Islet precursor cell (in vitro differentiated cells): ENCODE results near the gene CCDC83.
"Not testable (repeated sequence)": the region's sequence is repeated elsewhere in the genome, so short reads cannot be mapped to it uniquely, and the experiment has no call there.

Experiments used
- DNase-seq: peaks from one replicate; pipeline ENCODE4 v3.0.0-alpha.2; 2018

CCDC83 gene

DNA sequence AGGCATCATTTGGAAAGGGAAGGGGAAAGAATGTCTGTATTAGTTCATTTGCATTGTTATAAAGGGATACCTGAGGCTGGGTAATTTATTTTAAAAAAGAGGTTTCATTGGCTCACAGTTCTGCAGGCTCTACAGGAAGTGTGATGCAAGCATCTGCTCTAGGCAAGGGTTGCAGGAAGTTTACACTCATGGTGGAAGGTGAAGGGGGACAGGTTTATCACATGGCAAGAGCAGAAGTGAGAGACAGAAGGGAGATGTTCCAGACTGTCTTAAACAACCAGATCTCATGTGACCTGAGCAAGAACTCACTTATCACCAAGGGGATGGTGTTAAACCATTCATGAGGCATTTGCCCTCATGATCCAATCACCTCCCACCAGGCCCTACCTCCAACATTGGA is 90.6 kb downstream of the CCDC83 start:
- DNase-seq: no peak

DNA sequence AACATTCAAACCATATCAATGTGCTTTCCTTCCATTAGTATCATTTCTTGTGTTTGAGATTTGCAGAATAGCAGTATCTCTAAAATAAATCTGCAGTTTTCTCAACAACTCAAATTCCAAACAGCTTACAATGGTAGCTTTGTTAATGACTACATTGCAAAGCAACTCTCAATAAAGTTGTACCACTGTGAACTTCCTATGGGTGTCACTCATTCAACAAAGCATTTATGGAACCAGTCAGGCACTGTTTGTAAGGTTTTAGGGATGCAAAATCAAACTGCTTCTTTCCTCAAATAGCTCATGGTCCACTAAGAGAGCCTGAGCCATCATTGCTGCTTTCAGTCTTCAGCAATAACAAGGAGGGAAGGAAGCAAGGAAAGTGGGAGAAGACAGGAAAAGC is 91.0 kb downstream of the CCDC83 start:
- no peak for DNase-seq

DNA sequence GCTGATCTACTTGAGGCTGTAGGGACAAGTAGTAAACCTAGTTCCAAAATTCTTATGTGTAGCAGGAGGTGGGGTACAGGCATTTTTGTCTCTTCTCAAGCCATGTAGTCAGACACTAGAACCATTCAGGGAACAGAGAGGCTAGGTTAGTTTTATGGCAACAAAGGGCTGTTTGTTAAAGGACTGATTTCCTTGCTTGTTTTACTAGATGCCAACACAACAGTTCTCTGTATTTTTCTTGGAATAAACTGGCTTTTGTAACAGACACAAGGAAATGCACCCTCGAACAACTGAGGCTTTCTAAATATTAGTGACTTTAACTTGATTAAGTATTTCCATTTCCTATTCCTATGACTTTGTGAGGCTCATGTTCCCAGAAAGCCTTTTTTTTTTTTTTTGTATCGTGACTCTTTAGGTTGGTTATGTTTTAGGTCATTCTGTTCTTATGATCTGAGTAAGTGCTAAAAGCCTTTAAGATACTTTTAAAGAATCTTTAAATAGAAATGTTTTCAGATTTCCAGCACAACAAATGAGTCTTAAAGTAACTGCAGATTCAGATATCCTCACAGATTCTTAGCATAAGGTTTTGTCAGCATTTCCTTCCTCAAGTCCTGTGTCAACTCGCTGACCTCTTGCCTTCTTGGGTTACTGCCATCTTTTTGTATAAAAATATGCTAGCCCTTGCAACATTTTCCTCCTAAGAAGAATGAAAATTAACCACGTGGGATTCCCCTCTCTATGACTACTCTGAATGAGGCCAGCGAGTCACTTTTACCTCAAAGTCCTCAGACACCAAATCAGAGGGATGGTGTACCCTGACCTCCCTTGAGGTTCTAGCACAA is 92.5 kb downstream of the CCDC83 start:
- DNase-seq: no peak

DNA sequence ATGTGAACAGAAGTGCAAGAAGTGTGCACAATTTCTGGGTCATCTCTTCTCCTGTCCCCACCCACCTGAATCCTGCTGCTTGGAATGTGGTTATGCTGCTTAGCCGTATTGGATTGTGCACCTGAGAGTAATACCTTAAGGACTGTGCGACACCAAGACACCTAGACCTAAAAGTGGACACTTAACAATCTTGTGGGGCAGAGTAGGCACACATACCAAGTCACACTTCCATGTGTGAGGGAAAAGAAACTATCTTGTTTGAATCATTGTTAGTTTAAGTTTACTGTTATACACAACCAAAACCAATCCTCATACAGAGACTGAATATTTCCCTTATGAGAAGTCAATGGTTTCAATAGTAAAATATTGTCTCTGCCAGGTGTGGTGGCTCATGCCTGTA is 93.7 kb downstream of the CCDC83 start:
- no peak for DNase-seq

DNA sequence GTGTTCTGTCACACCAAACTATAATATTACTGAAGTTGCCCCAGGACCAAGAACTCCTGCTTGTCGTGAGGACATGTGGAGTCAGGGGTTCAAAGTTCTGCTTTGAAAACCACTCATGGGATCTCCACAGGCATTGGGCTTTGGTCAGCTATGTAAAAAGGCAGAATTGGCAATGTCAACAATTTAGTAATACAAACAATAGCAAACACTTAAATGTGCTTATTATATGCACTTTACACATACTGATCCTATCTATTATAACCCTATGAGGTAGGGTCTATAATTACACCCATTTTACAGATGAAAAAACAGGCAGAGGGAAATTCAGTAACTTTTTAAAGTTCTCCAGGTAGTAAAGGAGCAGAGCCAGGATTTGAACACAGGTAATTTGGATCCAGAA is 94.6 kb downstream of the CCDC83 start:
- no peak for DNase-seq

DNA sequence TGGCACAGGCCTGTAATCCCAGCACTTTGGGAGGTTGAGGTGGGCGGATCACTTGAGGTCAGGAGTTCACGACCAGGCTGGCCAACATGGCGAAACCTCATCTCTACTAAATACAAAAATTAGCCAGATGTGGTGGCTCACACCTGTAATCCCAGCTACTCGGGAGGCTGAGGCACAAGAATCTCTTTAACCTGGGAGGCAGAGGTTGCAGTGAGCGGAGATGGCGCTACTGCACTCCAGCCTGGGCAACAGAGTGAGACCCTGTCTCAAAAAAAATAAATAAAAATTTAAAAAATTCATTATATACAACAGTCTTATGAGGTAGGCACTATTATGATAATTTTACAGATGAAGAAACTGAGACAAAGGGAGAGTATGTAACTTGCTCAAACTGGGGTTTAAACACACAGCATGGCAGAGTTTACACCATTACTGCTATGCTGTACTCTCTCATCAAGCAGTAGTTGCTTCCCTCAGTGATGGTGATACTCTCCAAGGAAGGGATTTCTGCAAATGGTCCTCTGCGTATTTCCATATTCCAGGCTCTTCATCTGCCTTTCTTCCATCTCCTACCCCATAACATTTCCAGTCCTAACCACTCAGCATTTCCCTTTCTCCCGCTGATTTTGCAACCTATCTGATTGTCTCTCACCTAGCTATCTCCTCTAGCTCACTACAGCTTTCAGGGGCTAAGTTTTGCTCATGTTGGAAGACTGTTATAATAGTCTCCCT is 95.3 kb downstream of the CCDC83 start:
- DNase-seq: no peak

DNA sequence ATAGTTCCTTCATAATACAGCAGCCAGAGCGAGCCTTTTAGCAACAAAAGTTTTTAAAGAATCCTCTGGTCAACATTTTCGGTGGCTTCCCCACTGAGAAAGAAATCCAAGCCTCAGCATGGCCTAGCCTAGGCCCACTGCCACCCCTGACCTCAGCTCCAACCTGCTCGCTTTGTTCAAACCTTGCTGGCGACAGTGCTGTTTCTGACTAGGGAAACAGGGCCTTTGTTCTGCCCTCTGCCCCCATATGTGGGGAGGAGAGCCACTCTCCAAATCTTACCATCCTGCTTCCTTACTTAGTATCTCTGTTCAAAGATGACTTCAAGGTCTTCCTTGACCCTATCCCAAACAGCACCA is 95.8 kb downstream of the CCDC83 start:
- no peak for DNase-seq

DNA sequence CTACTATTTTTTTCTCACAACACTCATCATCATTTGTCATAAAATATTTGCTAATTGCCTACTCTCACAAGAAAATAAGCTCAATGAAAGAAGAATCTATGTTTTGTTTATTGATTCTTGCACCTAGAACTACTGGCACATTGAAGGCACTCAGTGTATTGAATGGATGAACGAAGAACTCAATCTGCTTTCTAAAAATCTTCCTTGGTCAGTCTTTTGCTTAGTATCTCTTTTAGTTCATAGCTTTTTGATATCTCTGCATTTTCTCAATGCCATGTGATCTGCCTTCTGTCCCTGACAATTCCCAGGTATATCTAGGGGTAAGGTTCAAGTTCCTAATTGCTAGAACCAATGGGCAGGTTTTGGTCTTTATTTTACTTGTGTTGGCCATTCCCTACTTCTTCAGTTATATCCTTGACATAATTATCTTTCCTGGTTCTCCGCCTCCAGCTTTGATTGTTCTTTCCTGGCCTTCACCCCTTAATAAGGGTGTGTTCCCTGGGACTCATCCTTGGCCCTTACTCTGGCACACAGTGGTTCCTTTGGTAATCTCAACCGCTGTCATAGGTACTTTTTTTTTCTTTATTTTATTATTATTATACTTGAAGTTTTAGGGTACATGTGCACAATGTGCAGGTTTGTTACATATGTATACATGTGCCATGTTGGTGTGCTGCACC is 96.4 kb downstream of the CCDC83 start:
- no peak for DNase-seq

DNA sequence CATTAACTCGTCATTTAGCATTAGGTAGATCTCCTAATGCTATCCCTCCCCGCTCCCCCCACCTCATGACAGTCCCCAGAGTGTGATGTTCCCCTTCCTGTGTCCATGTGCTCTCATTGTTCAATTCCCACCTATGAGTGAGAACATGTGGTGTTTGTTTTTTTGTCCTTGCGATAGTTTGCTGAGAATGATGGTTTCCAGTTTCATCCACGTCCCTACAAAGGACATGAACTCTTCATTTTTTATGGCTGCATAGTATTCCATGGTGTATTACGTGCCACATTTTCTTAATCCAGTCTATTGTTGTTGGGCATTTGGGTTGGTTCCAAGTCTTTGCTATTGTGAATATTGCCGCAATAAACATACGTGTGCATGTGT is 96.9 kb downstream of the CCDC83 start:
- DNase-seq: not testable (repeated sequence)

DNA sequence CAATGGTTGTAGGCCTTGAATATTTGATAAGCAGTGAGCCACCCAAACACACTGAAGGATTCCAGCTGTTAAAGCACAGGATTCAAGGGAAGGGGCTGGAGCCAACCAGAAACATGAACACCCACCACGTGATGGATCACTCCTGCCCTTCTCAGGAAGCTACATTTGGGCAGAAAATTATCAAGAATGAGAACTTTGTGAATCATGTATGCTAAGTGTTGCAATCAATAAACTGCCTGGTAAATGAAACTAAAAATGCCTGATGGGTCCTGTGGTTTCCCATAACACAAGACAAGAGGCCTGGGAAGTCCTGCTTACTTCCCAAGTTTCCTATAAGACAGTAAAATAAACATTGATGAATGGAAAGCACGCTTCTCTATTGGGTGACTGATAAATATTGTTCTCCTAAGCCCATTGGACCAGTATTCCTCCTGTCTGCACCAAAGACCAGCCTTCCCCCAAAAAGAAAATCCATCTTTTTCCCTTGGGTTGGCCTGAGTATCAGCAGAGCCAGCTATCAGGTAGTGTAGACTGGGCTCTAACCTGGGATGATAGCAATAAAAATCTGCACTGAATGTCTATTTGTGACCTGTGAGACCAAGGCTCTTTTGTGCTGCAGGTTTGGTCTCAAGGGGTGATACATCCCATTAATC is 98.4 kb downstream of the CCDC83 start:
- DNase-seq: no peak

DNA sequence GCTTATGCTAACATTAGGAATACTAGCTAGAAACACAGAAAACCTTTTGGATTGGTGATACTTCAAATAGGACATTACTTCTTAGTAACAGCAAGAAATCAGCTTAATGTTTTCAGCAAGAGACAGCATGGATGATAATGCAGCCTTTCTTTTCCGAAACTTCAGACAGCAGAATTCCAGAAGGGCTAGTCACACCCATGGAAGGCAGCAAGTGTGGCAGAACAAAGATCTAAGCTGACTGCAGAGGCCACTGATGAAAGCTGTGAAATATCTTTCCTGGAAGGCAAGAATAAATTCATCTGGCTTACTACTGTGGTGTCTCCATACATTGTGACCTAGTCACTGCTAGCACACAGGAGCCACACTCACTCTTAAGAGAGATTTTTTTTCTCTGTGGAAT is 100.3 kb downstream of the CCDC83 start:
- peak; percentile 85 for DNase-seq

DNA sequence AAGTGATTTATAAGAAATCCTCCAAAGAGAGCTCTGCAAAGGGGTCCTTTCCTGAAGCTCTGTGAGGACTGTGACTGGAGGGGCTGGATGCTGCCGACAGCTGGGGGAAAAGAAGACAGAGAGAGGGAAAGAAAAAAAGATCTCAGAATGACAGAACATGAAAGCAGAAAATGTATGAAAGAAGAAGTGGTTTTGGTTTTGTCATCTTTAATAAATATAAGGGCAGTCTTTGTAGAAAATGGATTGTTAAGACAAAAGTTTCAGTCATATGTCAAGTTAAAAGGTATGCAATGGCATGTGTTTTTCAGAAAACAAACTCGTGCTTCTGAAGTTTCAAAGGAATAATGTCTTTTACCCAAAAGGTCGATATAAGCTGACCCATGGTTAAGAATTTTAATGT is 105.5 kb downstream of the CCDC83 start:
- DNase-seq: no peak

DNA sequence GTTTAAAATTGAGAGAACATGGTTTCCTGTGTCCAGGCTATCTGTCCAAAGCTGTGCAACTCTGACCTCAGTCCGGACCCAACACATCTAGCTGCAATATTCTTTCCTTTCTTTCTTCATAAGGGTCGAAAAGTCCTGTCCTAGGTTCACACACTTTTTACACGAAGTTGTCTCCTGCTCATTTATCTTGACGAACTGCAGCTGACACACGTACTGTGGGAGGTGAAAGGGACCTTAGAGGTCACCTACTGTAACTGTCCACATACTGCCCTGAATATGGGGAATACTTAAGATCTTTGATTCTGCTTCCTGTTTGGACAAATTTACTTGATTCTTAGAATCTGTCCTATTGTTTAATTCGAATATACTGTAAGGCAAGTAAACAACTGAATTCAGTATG is 105.9 kb downstream of the CCDC83 start:
- DNase-seq: no peak

DNA sequence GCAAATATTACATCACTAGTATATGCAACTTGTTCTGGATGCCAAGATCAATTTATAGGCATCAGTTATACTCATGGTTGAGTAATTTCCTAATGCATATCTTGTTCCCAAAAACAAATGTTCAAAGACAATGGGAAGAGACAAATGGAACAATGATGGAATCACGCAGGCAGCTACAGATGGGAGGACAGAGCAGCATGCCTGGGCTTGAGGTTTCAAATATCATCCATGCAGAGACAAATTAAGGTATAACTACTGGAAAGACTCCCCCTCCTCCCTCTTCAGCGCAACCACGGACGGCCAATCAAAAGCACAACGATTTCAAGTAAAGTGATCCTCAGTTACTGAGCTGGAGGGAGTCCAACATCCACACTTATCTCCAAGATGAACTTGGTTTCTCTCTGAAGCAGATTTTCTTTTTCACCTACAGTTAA is 106.8 kb downstream of the CCDC83 start:
- no peak for DNase-seq

DNA sequence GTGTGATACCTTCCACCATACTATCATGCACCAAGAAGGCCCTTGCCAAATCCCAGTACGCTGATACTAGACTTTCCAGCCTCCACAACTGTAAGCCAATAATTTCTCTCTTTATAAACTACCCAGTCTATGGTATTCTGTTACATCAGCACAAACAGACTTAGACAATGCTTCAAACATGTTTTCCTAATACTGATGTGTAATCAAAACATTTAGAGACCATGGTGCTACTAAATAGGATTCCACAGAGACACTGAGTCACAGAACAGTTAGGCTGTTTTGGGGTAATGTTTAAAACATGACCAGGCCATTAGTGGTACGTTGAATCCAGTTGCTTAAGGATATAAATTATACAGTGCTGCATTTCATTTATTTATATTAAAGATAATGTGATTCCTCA is 110.0 kb downstream of the CCDC83 start:
- DNase-seq: no peak

DNA sequence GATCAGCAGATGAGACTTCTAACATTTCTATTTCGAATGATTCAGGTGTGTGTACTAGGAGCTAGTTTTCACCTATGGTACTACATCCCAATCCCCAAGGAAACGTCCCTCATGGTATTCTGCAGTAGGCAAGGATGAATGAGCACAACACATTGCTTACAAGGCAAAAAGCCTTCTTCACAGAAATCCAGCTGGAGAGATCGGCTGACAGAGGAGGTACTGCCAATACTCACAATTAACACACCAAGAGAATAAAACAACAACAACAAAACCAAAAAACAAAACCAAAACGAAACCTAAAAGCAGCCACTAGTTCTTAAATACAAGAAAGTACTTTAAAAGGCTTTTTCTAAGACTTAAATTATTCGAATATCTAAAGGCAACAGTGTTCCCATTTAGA is 112.3 kb downstream of the CCDC83 start:
- DNase-seq: no peak
